ENCODE results near the gene COBLL1. TPM values are rescaled to one million over a fixed set of nuclear protein-coding genes. Genes with fewer than 3 reads are reported as not detected.

Gene COBLL1
- total RNA-seq, 1 experiment from 2014 or later = 42.1 TPM

GRCh38 chr2:164671664-164672396 lies 169.8 kb downstream of the COBLL1 start:
- H3K9me3 ChIP-seq = no peaks in the 10 kb centered on the region
- H3K36me3 ChIP-seq (ENCODE audit: control insufficient read depth, insufficient read depth, low read length) = no peaks in the 10 kb centered on the region
- Mint-ChIP-seq H3K27me3 (ENCODE audit: insufficient read depth, unreplicated experiment) (no peaks in the 10 kb centered on the region), H3K36me3 (ENCODE audit: insufficient read depth, unreplicated experiment) (peaks cover 4% of the 10 kb centered on the region), H3K4me1 (ENCODE audit: low read depth, unreplicated experiment) (no peaks in the 10 kb centered on the region), H3K4me3 (ENCODE audit: unreplicated experiment) (no peak overlapping the region), H3K27ac (ENCODE audit: unreplicated experiment) (no peak overlapping the region), H3K9me3 (ENCODE audit: unreplicated experiment) (no peaks in the 10 kb centered on the region)
- TF ChIP-seq CTCF (IDR thresholded peaks at IDR 0.05; ENCODE audit: insufficient read depth in 1 of 2, low read depth in 1 of 2, low read length in 1 of 2, severe bottlenecking in 1 of 2, unreplicated experiment in 1 of 2) = no peak
- no peaks in the 10 kb centered on the region for H3K4me1 ChIP-seq
- no peak for DNase-seq
- BruUV-seq (replicated peaks) = no TSS peak
- intact Hi-C loops (cut with micrococcal nuclease; ENCODE audit: unreplicated experiment) = no loop called here
- ChIA-PET CTCF (no interaction called here), POLR2A (interaction anchor here (0.6 kb wide), 1 partner anchor 65 kb away, joined by 3 read pairs; no protein-coding TSS in a partner anchor)
- no peak overlapping the region for H3K4me3 ChIP-seq (ENCODE audit: low read depth, low read length)
- H3K27me3 ChIP-seq (replicated peaks; ENCODE audit: control insufficient read depth, insufficient read depth, low read length) = no peaks in the 10 kb centered on the region

GRCh38 chr2:164669291-164669690 lies 172.3 kb downstream of the COBLL1 start:
- ChIA-PET CTCF (no interaction called here), POLR2A (no interaction called here)
- Mint-ChIP-seq H3K27ac (ENCODE audit: unreplicated experiment) (no peak overlapping the region), H3K4me3 (ENCODE audit: unreplicated experiment) (no peak overlapping the region), H3K9me3 (ENCODE audit: unreplicated experiment) (no peaks in the 10 kb centered on the region), H3K36me3 (ENCODE audit: insufficient read depth, unreplicated experiment) (peaks cover 4% of the 10 kb centered on the region), H3K27me3 (ENCODE audit: insufficient read depth, unreplicated experiment) (no peaks in the 10 kb centered on the region), H3K4me1 (ENCODE audit: low read depth, unreplicated experiment) (no peaks in the 10 kb centered on the region)
- Histone ChIP-seq H3K36me3 (ENCODE audit: control insufficient read depth, insufficient read depth, low read length) (no peaks in the 10 kb centered on the region), H3K4me3 (ENCODE audit: low read depth, low read length) (no peak overlapping the region), H3K9me3 (no peaks in the 10 kb centered on the region), H3K27me3 (replicated peaks; ENCODE audit: control insufficient read depth, insufficient read depth, low read length) (no peaks in the 10 kb centered on the region), H3K4me1 (no peaks in the 10 kb centered on the region)
- no peak for DNase-seq
- intact Hi-C loops (cut with micrococcal nuclease; ENCODE audit: unreplicated experiment) = no loop called here
- BruUV-seq (replicated peaks) = no TSS peak
- no peak for TF ChIP-seq CTCF (IDR thresholded peaks at IDR 0.05; ENCODE audit: insufficient read depth in 1 of 2, low read depth in 1 of 2, low read length in 1 of 2, severe bottlenecking in 1 of 2, unreplicated experiment in 1 of 2)

GRCh38 chr2:164667566-164667965 lies 174.1 kb downstream of the COBLL1 start:
- no peak for DNase-seq
- Mint-ChIP-seq H3K4me1 (ENCODE audit: low read depth, unreplicated experiment) (no peaks in the 10 kb centered on the region), H3K27ac (ENCODE audit: unreplicated experiment) (no peak overlapping the region), H3K36me3 (ENCODE audit: insufficient read depth, unreplicated experiment) (peaks cover 4% of the 10 kb centered on the region), H3K9me3 (ENCODE audit: unreplicated experiment) (no peaks in the 10 kb centered on the region), H3K4me3 (ENCODE audit: unreplicated experiment) (no peak overlapping the region), H3K27me3 (ENCODE audit: insufficient read depth, unreplicated experiment) (no peaks in the 10 kb centered on the region)
- H3K36me3 ChIP-seq (ENCODE audit: control insufficient read depth, insufficient read depth, low read length) = no peaks in the 10 kb centered on the region
- no peaks in the 10 kb centered on the region for H3K9me3 ChIP-seq
- H3K4me3 ChIP-seq (ENCODE audit: low read depth, low read length) = no peak overlapping the region
- intact Hi-C loops (cut with micrococcal nuclease; ENCODE audit: unreplicated experiment) = no loop called here
- CTCF ChIA-PET = interaction anchor here (0.7 to 1.6 kb wide), 2 partner anchors 35 to 67 kb away, joined by 3 to 9 read pairs; no protein-coding TSS in a partner anchor
- TF ChIP-seq CTCF (IDR thresholded peaks at IDR 0.05; ENCODE audit: insufficient read depth in 1 of 2, low read depth in 1 of 2, low read length in 1 of 2, severe bottlenecking in 1 of 2, unreplicated experiment in 1 of 2) = no peak
- no TSS peak for BruUV-seq (replicated peaks)
- POLR2A ChIA-PET = interaction anchor here (0.6 kb wide), 1 partner anchor 90 kb away, joined by 6 read pairs; no protein-coding TSS in a partner anchor
- H3K4me1 ChIP-seq = no peaks in the 10 kb centered on the region
- H3K27me3 ChIP-seq (replicated peaks; ENCODE audit: control insufficient read depth, insufficient read depth, low read length) = no peaks in the 10 kb centered on the region
